K562 (cell line): ENCODE data around the gene ERBB3. TPM values are rescaled to one million over a fixed set of nuclear protein-coding genes. Genes with fewer than 3 reads are reported as not detected.
A peak's percentile ranks its signal among the peaks of the same experiment; 100 is the strongest.

Experiments
- ATAC-seq: fragments of 200-7000 bp; cut with Tn5 transposase; 3 replicates; pipeline ENCODE4 v1.9.1; 2020; ENCODE audit warnings: moderate library complexity
- BruUV-seq: library from RNA; stranded (reverse); fragments of 400-500 nt; replicated peaks from 2 replicates; lab custom pipeline; 2021; lab: Mats Ljungman, UMichigan
- CTCF ChIA-PET: fragments of 300-600 bp; formaldehyde crosslinking; extraction: SDS; loops from one replicate; lab custom pipeline; 2021; ENCODE audit warnings: low intra/inter-chr PET ratio; lab: Yijun Ruan, JAX
- POLR2A ChIA-PET: fragments of 300-600, 350-650 bp; sonication (Branson Sonifier 250); formaldehyde crosslinking; extraction: SDS; loops from one replicate; lab custom pipeline; 2021; ENCODE audit warnings: antibody characterized with exemption, inconsistent platforms; lab: Yijun Ruan, JAX
- DNase-seq, 4 experiments: peaks; one replicate each; pipeline versions ENCODE4 v3.0.0 to v3.0.0-alpha.2; 2011 to 2018; ENCODE audit warnings: low spot score in 3 of 4, mixed read lengths in 3 of 4; ENCODE audit errors: extremely low read depth in 1 of 4
- FAIRE-seq: peaks from 2 replicates; lab custom pipeline; 2011; peaks lifted over from hg19 to GRCh38; lab: Jason Lieb, UNC
- H2AFZ ChIP-seq: 2 replicates; pipeline ENCODE4 v1.6.0; 2011; ENCODE audit warnings: low read depth, low read length, control low read depth, inconsistent platforms
- H3K27ac ChIP-seq: fragments of 200-600 bp; 3 replicates; pipeline ENCODE4 v1.8.0; 2011; ENCODE audit warnings: low read depth, mild to moderate bottlenecking, control low read depth, inconsistent platforms, low read length, moderate library complexity, mixed read lengths; ENCODE audit errors: extremely low read depth
- H3K27me3 ChIP-seq, 2 experiments: fragments of 300-600 bp in 1 of 2; 2 replicates in 1 of 2; 3 replicates in 1 of 2; pipeline versions ENCODE4 v1.6.0 to v1.8.0; 2011; ENCODE audit warnings: inconsistent platforms in 2 of 2, low read length in 2 of 2, mild to moderate bottlenecking in 1 of 2, mixed read lengths in 1 of 2, moderate library complexity in 1 of 2; ENCODE audit not compliant: control insufficient read depth in 2 of 2, insufficient read depth in 2 of 2
- H3K36me3 ChIP-seq: fragments of 300-600 bp; 3 replicates; pipeline ENCODE4 v1.8.0; 2011; ENCODE audit warnings: mild to moderate bottlenecking, low read length, inconsistent platforms; ENCODE audit not compliant: control insufficient read depth, insufficient read depth
- H3K4me1 ChIP-seq, 2 experiments: fragments of 200-600 bp in 1 of 2; replicated peaks in 1 of 2; 2 replicates in 1 of 2; 3 replicates in 1 of 2; pipeline versions ENCODE4 v1.5.1 to v1.8.0; 2011; ENCODE audit warnings: inconsistent platforms in 2 of 2, low read length in 2 of 2, mild to moderate bottlenecking in 1 of 2, mixed read lengths in 1 of 2, moderate library complexity in 1 of 2; ENCODE audit not compliant: control insufficient read depth in 2 of 2, insufficient read depth in 2 of 2
- H3K4me2 ChIP-seq: 2 replicates; pipeline ENCODE4 v1.6.1; 2011; ENCODE audit warnings: low read length, control low read depth, inconsistent platforms, mixed read lengths; ENCODE audit not compliant: insufficient read depth
- H3K4me3 ChIP-seq: fragments of 200-600 bp; sonication (generic), shearing (Covaris generic); 2 replicates; pipeline ENCODE4 v1.5.1; 2016; ENCODE audit warnings: control low read depth, inconsistent platforms
- H3K79me2 ChIP-seq: fragments of 200-600 bp; 3 replicates; pipeline ENCODE4 v1.8.0; 2011; ENCODE audit warnings: low read length, inconsistent platforms; ENCODE audit not compliant: control insufficient read depth, insufficient read depth
- H3K9ac ChIP-seq, 2 experiments: 2 replicates each; pipeline versions ENCODE4 v1.6.0 to v1.6.1; 2011; ENCODE audit warnings: low read depth in 2 of 2, low read length in 2 of 2, control low read depth in 1 of 2, inconsistent platforms in 1 of 2, mild to moderate bottlenecking in 1 of 2, mixed read lengths in 1 of 2; ENCODE audit not compliant: insufficient read depth in 1 of 2
- H3K9me1 ChIP-seq: one replicate; pipeline ENCODE4 v1.6.0; 2011; ENCODE audit warnings: inconsistent platforms, mild to moderate bottlenecking, low read length, moderate library complexity; ENCODE audit not compliant: control insufficient read depth, insufficient read depth
- H3K9me3 ChIP-seq: replicated peaks from 2 replicates; pipeline ENCODE4 v1.5.1; 2011; ENCODE audit warnings: low read depth, low read length, inconsistent platforms; ENCODE audit not compliant: control insufficient read depth, insufficient read depth
- H4K20me1 ChIP-seq: replicated peaks from 2 replicates; pipeline ENCODE4 v1.6.1; 2011; ENCODE audit warnings: low read length, inconsistent platforms, mixed read lengths; ENCODE audit not compliant: control insufficient read depth, insufficient read depth
- ASH1L ChIP-seq: fragments of 450-650 bp; IDR thresholded peaks from 2 replicates; pipeline ENCODE4 v1.6.1; 2018; ENCODE audit warnings: borderline replicate concordance, mild to moderate bottlenecking, low read depth; ENCODE audit not compliant: partially characterized antibody
- KDM4B ChIP-seq, 2 experiments: fragments of 450-650 bp in 1 of 2; sonication (generic) in 1 of 2; IDR thresholded peaks; 2 replicates each; pipeline ENCODE4 v1.6.1; 2016 to 2017; ENCODE audit warnings: borderline replicate concordance in 2 of 2, antibody characterized with exemption in 1 of 2, low read depth in 1 of 2, mild to moderate bottlenecking in 1 of 2
- SNIP1 ChIP-seq: fragments of 450-650 bp; IDR thresholded peaks from 2 replicates; pipeline ENCODE4 v1.7.1; 2017; ENCODE audit warnings: low read depth, mild to moderate bottlenecking
- SP2 ChIP-seq: IDR thresholded peaks from 2 replicates; pipeline ENCODE4 v1.6.1; 2011; ENCODE audit warnings: mild to moderate bottlenecking, low read depth, low read length, moderate library complexity; ENCODE audit not compliant: poor library complexity, severe bottlenecking; ENCODE audit errors: extremely low read depth
- TCF7 ChIP-seq: sonication (generic); IDR thresholded peaks from 2 replicates; pipeline ENCODE4 v1.6.1; 2016; ENCODE audit warnings: antibody characterized with exemption, borderline replicate concordance
- ZNF668 ChIP-seq: fragments of 250-450 bp; sonication (Bioruptor Pico); IDR thresholded peaks from 2 replicates; pipeline ENCODE4 v1.8.0; 2022; ENCODE audit warnings: mild to moderate bottlenecking, inconsistent platforms
- WGBS: fragments of 100-300 bp; shearing (Covaris generic); methylation state at CpG from one replicate; pipeline ENCODE4 v1.1.6; 2016; ENCODE audit warnings: low coverage, mixed read lengths; ENCODE audit not compliant: insufficient coverage; ENCODE audit errors: missing lambda C conversion rate; 5-methylcytosine and 5-hydroxymethylcytosine counted together
- in situ Hi-C: fragments of 300-500 bp; cut with MboI; formaldehyde crosslinking; loops from 4 replicates; pipeline ENCODE4 v1.15.0; 2018; ENCODE audit warnings: inconsistent platforms, mixed read lengths
- intact Hi-C: fragments of 100-400 bp; cut with micrococcal nuclease; formaldehyde crosslinking; loops from 2 replicates; pipeline ENCODE4 v1.14.2; 2022
- polyA plus RNA-seq, 8 experiments: library from polyadenylated mRNA; depleted of rRNA in 4 of 8; stranded (reverse) in 5 of 8; unstranded in 3 of 8; fragments of >200 nt; fragmentation: Nextera tagmentation in 2 of 8; fragmentation: Illumina TruSeq in 1 of 8; extraction: Ambion mirVana in 2 of 8; extraction: Trizol in 1 of 8; gene quantifications; 2 replicates each; pipeline versions ENCODE4 v1.2.1 to v1.2.3, GENCODE V29; 2011 to 2014; ENCODE audit warnings: inconsistent platforms in 1 of 8, missing spikeins in 1 of 8
- total RNA-seq, 7 experiments: library from RNA; depleted of rRNA in 6 of 7; stranded (reverse); fragments of >200 nt in 6 of 7; fragmentation: Illumina TruSeq in 2 of 7; extraction: Trizol in 2 of 7; gene quantifications; 2 replicates each; pipeline versions ENCODE4 v1.2.1 to v1.2.3, GENCODE V29; 2011 to 2021; ENCODE audit warnings: low replicate concordance in 1 of 7
- TF ChIP-seq, protein P1 (sequence below), 2 experiments: fragments of 450-650 bp; IDR thresholded peaks; 2 replicates each; pipeline ENCODE4 v1.6.1; 2016; ENCODE audit warnings: mild to moderate bottlenecking in 2 of 2, borderline replicate concordance in 1 of 2, low read depth in 1 of 2, moderate library complexity in 1 of 2
- TF ChIP-seq, protein P2 (sequence below): fragments of 250-450 bp; sonication (Bioruptor Pico); IDR thresholded peaks from 2 replicates; pipeline ENCODE4 v1.8.0; 2022; ENCODE audit warnings: moderate library complexity, mild to moderate bottlenecking, inconsistent platforms

ERBB3 gene
- total and polyA plus RNA-seq, 9 of the 15 experiments (the other 6 are each of a cell fraction or from before 2014, with no cell fraction given) = 1.5 to 5.4 (median 3.8) TPM

DNA sequence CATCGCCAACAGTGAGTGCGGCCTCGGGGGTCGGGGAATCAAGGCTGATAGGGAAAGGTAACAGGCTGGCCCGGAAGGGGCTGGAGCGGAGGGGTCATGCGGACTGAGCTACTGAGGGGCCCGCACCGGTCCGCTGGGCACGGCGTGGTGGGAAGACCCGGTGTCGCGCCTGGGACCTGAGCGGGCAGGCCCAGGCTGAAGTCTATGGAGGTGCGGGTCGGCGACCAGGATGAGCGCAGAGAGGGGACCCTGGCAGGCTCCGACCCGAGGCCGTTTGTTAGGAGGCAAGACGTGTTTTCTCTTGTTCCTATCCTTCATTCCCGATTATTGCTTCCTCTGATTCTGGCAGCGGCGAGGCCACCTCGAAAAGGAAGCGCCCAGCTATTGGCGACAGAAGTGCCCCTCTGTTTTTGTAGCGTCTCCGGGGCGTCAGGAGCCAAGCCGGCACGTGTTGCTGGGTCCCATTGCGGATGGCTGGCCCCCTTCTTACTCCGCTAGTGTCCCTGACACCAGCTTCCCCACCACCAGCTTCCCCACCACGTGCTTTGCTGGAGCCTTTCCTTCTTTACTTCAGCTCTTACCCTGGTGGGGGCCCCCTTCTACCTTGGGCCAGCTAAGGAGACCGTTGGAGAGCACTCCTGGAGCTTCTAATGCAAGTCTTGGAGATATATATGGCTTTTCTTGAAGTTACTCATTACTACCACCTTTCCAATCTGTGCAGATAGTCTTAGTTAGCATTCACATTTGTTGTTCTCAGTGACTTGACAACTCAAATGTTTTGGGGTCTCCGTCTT lies 25.0 kb downstream of the ERBB3 start:
- Histone ChIP-seq H2AFZ (peak overlapping the region; percentile 77), H4K20me1 (peaks cover 10% of the 10 kb centered on the region), H3K27ac (peak overlapping the region; percentile 99), H3K4me2 (peak overlapping the region; percentile 99), H3K9ac (peak overlapping the region; percentile 98 to 99), H3K27me3 (no peaks in the 10 kb centered on the region), H3K4me3 (peak overlapping the region; percentile 97), H3K36me3 (peaks cover 49% of the 10 kb centered on the region), H3K4me1 (peaks cover 11 to 25% of the 10 kb centered on the region in 2 experiments; a peak in 4 of 5 replicates), H3K9me3 (0 out of 2 replicates have a peak, but pooled peaks cover 5% of the 10 kb centered on the region), H3K79me2 (peaks cover 47% of the 10 kb centered on the region), H3K9me1 (no peaks in the 10 kb centered on the region)
- POLR2A ChIA-PET = interaction anchor here (0.8 to 7.8 kb wide), 11 partner anchors 8 to 621 kb away, joined by 3 to 125 read pairs (median 5); partner anchors contain the start of genes ESYT1, RPL41 and ZC3H10
- WGBS = under 1% methylated on average over 40 of the region's 40 CpGs
- CTCF ChIA-PET = interaction anchor here (0.7 kb wide), 1 partner anchor 21 kb away, joined by 3 read pairs; no protein-coding TSS in a partner anchor
- FAIRE-seq (peak; percentile 26), ATAC-seq (peak; percentile 57), DNase-seq (peak; percentile 57 to 72 (median 70))
- intact Hi-C loops (loop anchor here (2.0 kb wide), 1 partner anchor 22 kb away; no protein-coding TSS in a partner anchor), in situ Hi-C loops (no loop called here)
- BruUV-seq = no TSS peak
- TF ChIP-seq KDM4B (IDR thresholded peaks at IDR 0.05; ENCODE audit: borderline replicate concordance in 2 of 2, low read depth in 1 of 2) = no peak
- TF ChIP-seq, protein P1, sequence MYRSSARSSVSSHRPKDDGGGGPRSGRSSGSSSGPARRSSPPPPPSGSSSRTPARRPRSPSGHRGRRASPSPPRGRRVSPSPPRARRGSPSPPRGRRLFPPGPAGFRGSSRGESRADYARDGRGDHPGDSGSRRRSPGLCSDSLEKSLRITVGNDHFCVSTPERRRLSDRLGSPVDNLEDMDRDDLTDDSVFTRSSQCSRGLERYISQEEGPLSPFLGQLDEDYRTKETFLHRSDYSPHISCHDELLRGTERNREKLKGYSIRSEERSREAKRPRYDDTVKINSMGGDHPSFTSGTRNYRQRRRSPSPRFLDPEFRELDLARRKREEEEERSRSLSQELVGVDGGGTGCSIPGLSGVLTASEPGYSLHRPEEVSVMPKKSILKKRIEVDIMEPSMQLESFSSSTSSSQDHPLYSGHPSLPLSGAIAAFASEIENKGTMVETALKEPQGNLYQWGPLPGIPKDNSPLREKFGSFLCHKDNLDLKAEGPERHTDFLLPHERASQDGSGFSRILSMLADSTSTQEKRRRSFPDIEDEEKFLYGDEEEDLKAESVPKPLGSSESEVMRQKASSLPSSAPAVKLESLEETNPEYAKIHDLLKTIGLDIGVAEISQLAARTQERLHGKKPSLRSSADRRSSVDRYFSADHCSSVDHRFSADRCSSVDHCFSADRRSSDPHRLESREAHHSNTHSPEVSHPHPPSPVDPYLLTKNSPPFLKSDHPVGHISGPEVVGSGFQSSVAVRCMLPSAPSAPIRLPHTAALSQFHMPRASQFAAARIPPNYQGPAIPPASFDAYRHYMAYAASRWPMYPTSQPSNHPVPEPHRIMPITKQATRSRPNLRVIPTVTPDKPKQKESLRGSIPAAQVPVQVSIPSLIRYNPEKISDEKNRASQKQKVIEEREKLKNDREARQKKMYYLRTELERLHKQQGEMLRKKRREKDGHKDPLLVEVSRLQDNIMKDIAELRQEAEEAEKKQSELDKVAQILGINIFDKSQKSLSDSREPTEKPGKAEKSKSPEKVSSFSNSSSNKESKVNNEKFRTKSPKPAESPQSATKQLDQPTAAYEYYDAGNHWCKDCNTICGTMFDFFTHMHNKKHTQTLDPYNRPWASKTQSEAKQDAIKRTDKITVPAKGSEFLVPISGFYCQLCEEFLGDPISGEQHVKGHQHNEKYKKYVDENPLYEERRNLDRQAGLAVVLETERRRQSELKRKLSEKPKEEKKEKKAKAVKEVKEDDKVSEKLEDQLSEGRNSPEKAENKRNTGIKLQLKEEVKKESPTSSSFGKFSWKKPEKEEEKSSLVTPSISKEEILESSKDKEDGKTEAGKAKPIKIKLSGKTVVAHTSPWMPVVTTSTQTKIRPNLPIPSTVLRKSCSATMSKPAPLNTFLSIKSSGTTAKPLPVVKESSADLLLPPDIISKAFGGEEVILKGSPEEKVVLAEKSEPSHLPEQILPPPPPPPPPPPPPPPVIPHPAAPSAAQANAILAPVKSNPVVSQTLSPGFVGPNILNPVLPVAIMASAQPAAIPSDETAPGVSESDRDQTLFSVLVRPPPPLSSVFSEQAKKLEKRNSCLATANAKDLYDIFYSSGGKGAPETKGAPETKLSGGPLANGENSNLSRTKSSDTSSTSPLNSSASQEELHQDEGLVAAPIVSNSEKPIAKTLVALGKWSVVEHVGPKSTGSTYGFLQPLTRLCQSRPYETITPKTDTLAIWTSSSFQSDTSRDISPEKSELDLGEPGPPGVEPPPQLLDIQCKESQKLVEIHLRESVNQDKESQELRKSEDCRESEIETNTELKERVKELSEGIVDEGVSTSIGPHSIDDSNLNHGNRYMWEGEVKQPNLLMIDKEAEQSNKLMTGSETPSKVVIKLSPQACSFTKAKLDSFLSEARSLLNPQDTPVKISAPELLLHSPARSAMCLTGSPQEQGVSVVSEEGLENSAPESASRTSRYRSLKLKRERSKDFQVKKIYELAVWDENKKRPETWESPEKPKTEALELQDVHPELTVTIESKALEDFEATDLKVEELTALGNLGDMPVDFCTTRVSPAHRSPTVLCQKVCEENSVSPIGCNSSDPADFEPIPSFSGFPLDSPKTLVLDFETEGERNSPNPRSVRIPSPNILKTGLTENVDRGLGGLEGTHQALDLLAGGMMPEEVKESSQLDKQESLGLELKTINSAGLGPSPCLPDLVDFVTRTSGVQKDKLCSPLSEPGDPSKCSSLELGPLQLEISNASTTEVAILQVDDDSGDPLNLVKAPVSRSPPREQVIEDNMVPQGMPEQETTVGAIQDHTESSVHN (IDR thresholded peaks at IDR 0.05; ENCODE audit: borderline replicate concordance in 1 of 2, low read depth in 1 of 2) = no peak
- no peak for TF ChIP-seq ZNF668 (CRISPR knock-in tag)
- TF ChIP-seq, protein P2, sequence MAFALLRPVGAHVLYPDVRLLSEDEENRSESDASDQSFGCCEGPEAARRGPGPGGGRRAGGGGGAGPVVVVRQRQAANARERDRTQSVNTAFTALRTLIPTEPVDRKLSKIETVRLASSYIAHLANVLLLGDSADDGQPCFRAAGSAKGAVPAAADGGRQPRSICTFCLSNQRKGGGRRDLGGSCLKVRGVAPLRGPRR (CRISPR knock-in tag) = no peak
- no peak for TF ChIP-seq TCF7
- TF ChIP-seq SNIP1 = no peak
- no peak for TF ChIP-seq SP2
- TF ChIP-seq ASH1L = no peak
